K562 (cell line): ENCODE results near the gene QSOX2. TPM values are rescaled to one million over a fixed set of nuclear protein-coding genes. Genes with fewer than 3 reads are reported as not detected.

Experiments
- ATAC-seq: fragments of 200-7000 bp; cut with Tn5 transposase; 3 replicates; pipeline ENCODE4 v1.9.1; 2020; ENCODE audit warnings: moderate library complexity
- BruUV-seq: library from RNA; stranded (reverse); fragments of 400-500 nt; replicated peaks from 2 replicates; lab custom pipeline; 2021; lab: Mats Ljungman, UMichigan
- CTCF ChIA-PET: fragments of 300-600 bp; formaldehyde crosslinking; extraction: SDS; loops from one replicate; lab custom pipeline; 2021; ENCODE audit warnings: low intra/inter-chr PET ratio; lab: Yijun Ruan, JAX
- POLR2A ChIA-PET: fragments of 300-600, 350-650 bp; sonication (Branson Sonifier 250); formaldehyde crosslinking; extraction: SDS; loops from one replicate; lab custom pipeline; 2021; ENCODE audit warnings: antibody characterized with exemption, inconsistent platforms; lab: Yijun Ruan, JAX
- DNase-seq, 4 experiments: peaks; one replicate each; pipeline versions ENCODE4 v3.0.0 to v3.0.0-alpha.2; 2011 to 2018; ENCODE audit warnings: low spot score in 3 of 4, mixed read lengths in 3 of 4; ENCODE audit errors: extremely low read depth in 1 of 4
- FAIRE-seq: peaks from 2 replicates; lab custom pipeline; 2011; peaks lifted over from hg19 to GRCh38; lab: Jason Lieb, UNC
- H2AFZ ChIP-seq: 2 replicates; pipeline ENCODE4 v1.6.0; 2011; ENCODE audit warnings: low read depth, low read length, control low read depth, inconsistent platforms
- H3K27ac ChIP-seq: fragments of 200-600 bp; 3 replicates; pipeline ENCODE4 v1.8.0; 2011; ENCODE audit warnings: low read depth, mild to moderate bottlenecking, control low read depth, inconsistent platforms, low read length, moderate library complexity, mixed read lengths; ENCODE audit errors: extremely low read depth
- H3K27me3 ChIP-seq, 2 experiments: fragments of 300-600 bp in 1 of 2; 2 replicates in 1 of 2; 3 replicates in 1 of 2; pipeline versions ENCODE4 v1.6.0 to v1.8.0; 2011; ENCODE audit warnings: inconsistent platforms in 2 of 2, low read length in 2 of 2, mild to moderate bottlenecking in 1 of 2, mixed read lengths in 1 of 2, moderate library complexity in 1 of 2; ENCODE audit not compliant: control insufficient read depth in 2 of 2, insufficient read depth in 2 of 2
- H3K36me3 ChIP-seq: fragments of 300-600 bp; 3 replicates; pipeline ENCODE4 v1.8.0; 2011; ENCODE audit warnings: mild to moderate bottlenecking, low read length, inconsistent platforms; ENCODE audit not compliant: control insufficient read depth, insufficient read depth
- H3K4me1 ChIP-seq, 2 experiments: fragments of 200-600 bp in 1 of 2; replicated peaks in 1 of 2; 2 replicates in 1 of 2; 3 replicates in 1 of 2; pipeline versions ENCODE4 v1.5.1 to v1.8.0; 2011; ENCODE audit warnings: inconsistent platforms in 2 of 2, low read length in 2 of 2, mild to moderate bottlenecking in 1 of 2, mixed read lengths in 1 of 2, moderate library complexity in 1 of 2; ENCODE audit not compliant: control insufficient read depth in 2 of 2, insufficient read depth in 2 of 2
- H3K4me2 ChIP-seq: 2 replicates; pipeline ENCODE4 v1.6.1; 2011; ENCODE audit warnings: low read length, control low read depth, inconsistent platforms, mixed read lengths; ENCODE audit not compliant: insufficient read depth
- H3K4me3 ChIP-seq: fragments of 200-600 bp; sonication (generic), shearing (Covaris generic); 2 replicates; pipeline ENCODE4 v1.5.1; 2016; ENCODE audit warnings: control low read depth, inconsistent platforms
- H3K79me2 ChIP-seq: fragments of 200-600 bp; 3 replicates; pipeline ENCODE4 v1.8.0; 2011; ENCODE audit warnings: low read length, inconsistent platforms; ENCODE audit not compliant: control insufficient read depth, insufficient read depth
- H3K9ac ChIP-seq, 2 experiments: 2 replicates each; pipeline versions ENCODE4 v1.6.0 to v1.6.1; 2011; ENCODE audit warnings: low read depth in 2 of 2, low read length in 2 of 2, control low read depth in 1 of 2, inconsistent platforms in 1 of 2, mild to moderate bottlenecking in 1 of 2, mixed read lengths in 1 of 2; ENCODE audit not compliant: insufficient read depth in 1 of 2
- H3K9me1 ChIP-seq: one replicate; pipeline ENCODE4 v1.6.0; 2011; ENCODE audit warnings: inconsistent platforms, mild to moderate bottlenecking, low read length, moderate library complexity; ENCODE audit not compliant: control insufficient read depth, insufficient read depth
- H3K9me3 ChIP-seq: replicated peaks from 2 replicates; pipeline ENCODE4 v1.5.1; 2011; ENCODE audit warnings: low read depth, low read length, inconsistent platforms; ENCODE audit not compliant: control insufficient read depth, insufficient read depth
- H4K20me1 ChIP-seq: replicated peaks from 2 replicates; pipeline ENCODE4 v1.6.1; 2011; ENCODE audit warnings: low read length, inconsistent platforms, mixed read lengths; ENCODE audit not compliant: control insufficient read depth, insufficient read depth
- HDAC6 ChIP-seq: IDR thresholded peaks from 2 replicates; pipeline ENCODE4 v1.6.1; 2012; ENCODE audit warnings: low read depth, mild to moderate bottlenecking, control low read depth, inconsistent platforms, low read length, moderate library complexity
- NFATC3 ChIP-seq: fragments of 450-650 bp; IDR thresholded peaks from 2 replicates; pipeline ENCODE4 v1.6.1; 2017; ENCODE audit warnings: mild to moderate bottlenecking
- TRIM25 ChIP-seq: fragments of 450-650 bp; IDR thresholded peaks from 2 replicates; pipeline ENCODE4 v1.7.0; 2016; ENCODE audit warnings: borderline replicate concordance
- TRIM28 ChIP-seq: fragments of 450-650 bp; IDR thresholded peaks from 2 replicates; pipeline ENCODE4 v1.6.1; 2017
- WGBS: fragments of 100-300 bp; shearing (Covaris generic); methylation state at CpG from one replicate; pipeline ENCODE4 v1.1.6; 2016; ENCODE audit warnings: low coverage, mixed read lengths; ENCODE audit not compliant: insufficient coverage; ENCODE audit errors: missing lambda C conversion rate; 5-methylcytosine and 5-hydroxymethylcytosine counted together
- in situ Hi-C: fragments of 300-500 bp; cut with MboI; formaldehyde crosslinking; loops from 4 replicates; pipeline ENCODE4 v1.15.0; 2018; ENCODE audit warnings: inconsistent platforms, mixed read lengths
- intact Hi-C: fragments of 100-400 bp; cut with micrococcal nuclease; formaldehyde crosslinking; loops from 2 replicates; pipeline ENCODE4 v1.14.2; 2022
- polyA plus RNA-seq, 8 experiments: library from polyadenylated mRNA; depleted of rRNA in 4 of 8; stranded (reverse) in 5 of 8; unstranded in 3 of 8; fragments of >200 nt; fragmentation: Nextera tagmentation in 2 of 8; fragmentation: Illumina TruSeq in 1 of 8; extraction: Ambion mirVana in 2 of 8; extraction: Trizol in 1 of 8; gene quantifications; 2 replicates each; pipeline versions ENCODE4 v1.2.1 to v1.2.3, GENCODE V29; 2011 to 2014; ENCODE audit warnings: inconsistent platforms in 1 of 8, missing spikeins in 1 of 8
- total RNA-seq, 7 experiments: library from RNA; depleted of rRNA in 6 of 7; stranded (reverse); fragments of >200 nt in 6 of 7; fragmentation: Illumina TruSeq in 2 of 7; extraction: Trizol in 2 of 7; gene quantifications; 2 replicates each; pipeline versions ENCODE4 v1.2.1 to v1.2.3, GENCODE V29; 2011 to 2021; ENCODE audit warnings: low replicate concordance in 1 of 7

The QSOX2 gene
- total and polyA plus RNA-seq, 9 of the 15 experiments (the other 6 are each of a cell fraction or from before 2014, with no cell fraction given): 0.51 to 23.7 (median 12.7) TPM

- TF ChIP-seq HDAC6: no peak
Observed at GRCh38 chr9:136270173-136270705, 24.6 kb upstream of the QSOX2 start (continued).

- no peak for ATAC-seq
- no peak for FAIRE-seq
- 18% methylated on average over 6 of the region's 6 CpGs for whole genome bisulfite sequencing
- Histone ChIP-seq H4K20me1 (peaks cover 3% of the 10 kb centered on the region; the same call in 1 of the 2 replicates), H3K4me1 (peaks cover 0 to 22% of the 10 kb centered on the region in 2 experiments; a peak in 3 of 5 replicates), H3K36me3 (no peaks in the 10 kb centered on the region), H3K4me3 (no peak overlapping the region), H3K27ac (no peak overlapping the region), H3K27me3 (peaks cover 20 to 30% of the 10 kb centered on the region in 2 experiments), H3K9me1 (no peaks in the 10 kb centered on the region), H3K79me2 (no peaks in the 10 kb centered on the region), H3K9me3 (no peaks in the 10 kb centered on the region), H3K9ac (no peak overlapping the region), H3K4me2 (no peak overlapping the region), H2AFZ (no peak overlapping the region)
- in situ Hi-C loops: loop anchor here (5.0 kb wide), 1 partner anchor 96 kb away; no protein-coding TSS in a partner anchor
- ChIA-PET CTCF (no interaction called here), POLR2A (interaction anchor here (0.6 to 1.1 kb wide), 4 partner anchors 10 to 56 kb away, joined by 3 read pairs; no protein-coding TSS in a partner anchor)
- no peak for DNase-seq
- TF ChIP-seq TRIM28: no peak
- no peak for TF ChIP-seq TRIM25
- TF ChIP-seq NFATC3: no peak
- intact Hi-C loops: loop anchor here (5.0 kb wide), 1 partner anchor 126 kb away; no protein-coding TSS in a partner anchor
- no TSS peak for BruUV-seq
Observed at GRCh38 chr9:136268735-136269134, 23.1 kb upstream of the QSOX2 start.
